Lower lobe of right lung (tissue), 2 donors: ENCODE results near the gene ATP4A. TPM values are rescaled to one million over a fixed set of nuclear protein-coding genes. Genes with fewer than 3 reads are reported as not detected.

Experiments
- ATAC-seq, 2 donors: fragments of 200-7000 bp; cut with Tn5 transposase; one replicate each; pipeline ENCODE4 v1.9.1; 2020 to 2022; ENCODE audit warnings: mild to moderate bottlenecking in 2 of 2, moderate library complexity in 2 of 2
- DNase-seq: peaks from one replicate; pipeline ENCODE4 v3.0.0-alpha.2; 2020
- H3K27ac ChIP-seq: fragments of 200-600 bp; one replicate; pipeline ENCODE4 v1.8.0; 2022
- H3K27me3 ChIP-seq: fragments of 200-600 bp; one replicate; pipeline ENCODE4 v1.8.0; 2022; ENCODE audit warnings: low read depth
- H3K36me3 ChIP-seq: fragments of 200-600 bp; one replicate; pipeline ENCODE4 v1.8.0; 2022; ENCODE audit warnings: mild to moderate bottlenecking
- H3K4me1 ChIP-seq: fragments of 200-600 bp; one replicate; pipeline ENCODE4 v1.8.0; 2022
- H3K4me3 ChIP-seq: fragments of 200-600 bp; one replicate; pipeline ENCODE4 v1.8.0; 2022; ENCODE audit warnings: mild to moderate bottlenecking
- H3K9me3 ChIP-seq: fragments of 200-600 bp; one replicate; pipeline ENCODE4 v1.8.0; 2022
- CTCF ChIP-seq: fragments of 200-600 bp; IDR thresholded peaks from one replicate; pipeline ENCODE4 v1.8.0; 2022; ENCODE audit warnings: antibody characterized with exemption, mild to moderate bottlenecking
- intact Hi-C: fragments of 100-400 bp; cut with DNase I; formaldehyde crosslinking; loops from one replicate; pipeline ENCODE4 v1.11.0; 2022
- total RNA-seq: library from RNA; stranded (reverse); fragmentation: NEBNext Ultra II Directional; extraction: Animal tissue kit (Norgen Biotek cat#: 25700); gene quantifications from one replicate; pipeline ENCODE4 v1.2.1, GENCODE V29; 2021
- donor health status: DM: no; HTN: yes; CAD: no; lungs with severe emphysema.

The ATP4A gene
- total RNA-seq, 1 donor from 2014 or later, result not detected

- no peak for TF ChIP-seq CTCF
- no peak for DNase-seq
- no peaks in the 10 kb centered on the region for H3K9me3 ChIP-seq
- H3K27me3 ChIP-seq, result peaks cover 2% of the 10 kb centered on the region
- no peaks in the 10 kb centered on the region for H3K4me1 ChIP-seq
- intact Hi-C loops, result no loop called here
- ATAC-seq, result no peak
- no peak overlapping the region for H3K27ac ChIP-seq
- no peak overlapping the region for H3K4me3 ChIP-seq
- no peaks in the 10 kb centered on the region for H3K36me3 ChIP-seq
These were observed 60.7 kb downstream of the ATP4A start for GRCh38 chr19:35502751-35503150.

- Histone ChIP-seq H3K36me3 (no peaks in the 10 kb centered on the region), H3K4me3 (no peak overlapping the region), H3K4me1 (no peaks in the 10 kb centered on the region), H3K9me3 (no peaks in the 10 kb centered on the region), H3K27me3 (no peaks in the 10 kb centered on the region), H3K27ac (no peak overlapping the region)
- intact Hi-C loops, result no loop called here
- DNase-seq, result no peak
- ATAC-seq, result peak in 1 of 2 donors; percentile 15
- no peak for TF ChIP-seq CTCF
These were observed 61.8 kb downstream of the ATP4A start for GRCh38 chr19:35501684-35502083.

GRCh38 chr19:35500611-35501010 is 62.8 kb downstream of the ATP4A start:
- intact Hi-C loops, result no loop called here
- ATAC-seq, result no peak

More at GRCh38 chr19:35500611-35501010, 62.8 kb downstream of the ATP4A start:
- TF ChIP-seq CTCF, result no peak
- Histone ChIP-seq H3K4me1 (peaks cover 2% of the 10 kb centered on the region), H3K4me3 (no peak overlapping the region), H3K27ac (no peak overlapping the region), H3K36me3 (no peaks in the 10 kb centered on the region), H3K9me3 (no peaks in the 10 kb centered on the region), H3K27me3 (no peaks in the 10 kb centered on the region)
- DNase-seq, result no peak

Other genes starting within 250 kb of the ATP4A start
- gene CD22, start 234.5 kb downstream of the ATP4A start, total RNA-seq, result 19.1 TPM
- gene FFAR1, start 215.8 kb downstream of the ATP4A start, total RNA-seq, result not detected
- gene FFAR3, start 205.2 kb downstream of the ATP4A start, total RNA-seq, result not detected
- gene GPR42, start 192.6 kb downstream of the ATP4A start, total RNA-seq, result not detected
- 4.7 TPM for gene FFAR2, start 115.4 kb downstream of the ATP4A start, total RNA-seq
- gene KRTDAP, start 73.2 kb downstream of the ATP4A start, total RNA-seq, result 0.89 TPM
- 70.7 TPM for gene DMKN, start 50.0 kb downstream of the ATP4A start, total RNA-seq
- not detected for gene SBSN, start 35.3 kb downstream of the ATP4A start, total RNA-seq
- not detected for gene GAPDHS, start 30.2 kb downstream of the ATP4A start, total RNA-seq
- 81.6 TPM for gene TMEM147, start 18.0 kb downstream of the ATP4A start, total RNA-seq
- not detected for gene PMIS2, start 22.5 kb upstream of the ATP4A start, total RNA-seq
- 9.1 TPM for gene HAUS5, start 49.1 kb upstream of the ATP4A start, total RNA-seq
- 56.1 TPM for gene RBM42, start 65.4 kb upstream of the ATP4A start, total RNA-seq
- gene ETV2, start 78.1 kb upstream of the ATP4A start, total RNA-seq, result 1.1 TPM
- gene COX6B1, start 84.7 kb upstream of the ATP4A start, total RNA-seq, result 267 TPM
- gene UPK1A, start 102.9 kb upstream of the ATP4A start, total RNA-seq, result not detected
- 0.21 TPM for gene ZBTB32, start 140.9 kb upstream of the ATP4A start, total RNA-seq
- gene KMT2B, start 154.3 kb upstream of the ATP4A start, total RNA-seq, result 37.2 TPM
- 17.1 TPM for gene IGFLR1, start 178.8 kb upstream of the ATP4A start, total RNA-seq
- gene U2AF1L4, start 181.8 kb upstream of the ATP4A start, total RNA-seq, result 20.3 TPM
- 60.0 TPM for gene PSENEN, start 182.0 kb upstream of the ATP4A start, total RNA-seq
- gene LIN37, start 184.9 kb upstream of the ATP4A start, total RNA-seq, result 7.2 TPM
- 29.4 TPM for gene HSPB6, start 193.4 kb upstream of the ATP4A start, total RNA-seq
- 20.8 TPM for gene PROSER3, start 194.5 kb upstream of the ATP4A start, total RNA-seq
- 13.1 TPM for gene ARHGAP33, start 211.9 kb upstream of the ATP4A start, total RNA-seq
- not detected for gene PRODH2, start 249.2 kb upstream of the ATP4A start, total RNA-seq